Spleen (tissue), 11 donors: ENCODE results near the gene TMEM208. TPM values are rescaled to one million over a fixed set of nuclear protein-coding genes. Genes with fewer than 3 reads are reported as not detected.
A peak's percentile ranks its signal among the peaks of the same experiment; 100 is the strongest.

ENCODE experiments used
- DNase-seq: peaks from one replicate; pipeline ENCODE4 v3.0.0-alpha.2; 2020
- H3K27ac ChIP-seq, 8 donors: fragments of 200-600 bp; sonication (generic) in 7 of 8; 1 replicate in 4 of 8; 2 replicates in 4 of 8; pipeline versions ENCODE4 v1.5.0 to v1.8.0; 2016 to 2021; ENCODE audit warnings: inconsistent platforms in 4 of 8, mild to moderate bottlenecking in 4 of 8, moderate library complexity in 1 of 8
- H3K27me3 ChIP-seq, 7 donors: fragments of 200-600 bp; sonication (generic) in 6 of 7; replicated peaks in 1 of 7; 1 replicate in 4 of 7; 2 replicates in 3 of 7; pipeline versions ENCODE4 v1.5.0 to v1.8.0; 2016 to 2021; ENCODE audit warnings: inconsistent platforms in 3 of 7, mild to moderate bottlenecking in 1 of 7
- H3K36me3 ChIP-seq, 6 donors: fragments of 200-600 bp; sonication (generic) in 5 of 6; 1 replicate in 4 of 6; 2 replicates in 2 of 6; pipeline versions ENCODE4 v1.5.0 to v1.8.0; 2016 to 2021; ENCODE audit warnings: inconsistent platforms in 2 of 6
- H3K4me1 ChIP-seq, 6 donors: fragments of 200-600 bp; sonication (generic) in 5 of 6; 1 replicate in 3 of 6; 2 replicates in 3 of 6; pipeline versions ENCODE4 v1.5.0 to v1.8.0; 2016 to 2021; ENCODE audit warnings: inconsistent platforms in 3 of 6
- H3K4me3 ChIP-seq, 8 donors: fragments of 200-600 bp; sonication (generic) in 7 of 8; 1 replicate in 4 of 8; 2 replicates in 4 of 8; pipeline versions ENCODE4 v1.5.0 to v1.8.0; 2016 to 2021; ENCODE audit warnings: inconsistent platforms in 4 of 8, mild to moderate bottlenecking in 4 of 8, moderate library complexity in 2 of 8
- H3K9me3 ChIP-seq, 8 donors: fragments of 200-600 bp; sonication (generic) in 7 of 8; 1 replicate in 4 of 8; 2 replicates in 4 of 8; pipeline versions ENCODE4 v1.5.0 to v1.8.0; 2016 to 2021; ENCODE audit warnings: inconsistent platforms in 4 of 8
- CTCF ChIP-seq, 11 experiments: fragments of 200-600 bp in 7 of 11; fragments of 450-650 bp in 4 of 11; sonication (generic) in 4 of 11; IDR thresholded peaks in 8 of 11; conservative IDR thresholded peaks in 3 of 11; 1 replicate in 7 of 11; 2 replicates in 4 of 11; pipeline versions ENCODE4 v1.4.0 to v1.8.0; 2016 to 2021; ENCODE audit warnings: antibody characterized with exemption in 11 of 11, inconsistent platforms in 4 of 11, mild to moderate bottlenecking in 1 of 11
- POLR2A ChIP-seq, 3 donors: fragments of 450-650 bp; IDR thresholded peaks; one replicate each; pipeline ENCODE4 v1.5.1; 2017; ENCODE audit warnings: antibody characterized with exemption in 3 of 3, mild to moderate bottlenecking in 1 of 3
- POLR2AphosphoS5 ChIP-seq, 3 donors: sonication (generic); formaldehyde crosslinking; IDR thresholded peaks; one replicate each; pipeline ENCODE4 v1.5.1; 2017; ENCODE audit warnings: antibody characterized with exemption in 3 of 3
- WGBS, 5 donors: extraction: QIAGEN DNeasy Blood & Tissue Kit in 3 of 5; methylation state at CpG; one replicate each; pipeline versions ENCODE4 v1.1.5 to v1.1.7; 2013 to 2018; 5-methylcytosine and 5-hydroxymethylcytosine counted together
- intact Hi-C: fragments of 100-400 bp; cut with DNase I; formaldehyde crosslinking; loops from one replicate; pipeline ENCODE4 v1.15.0; 2023; ENCODE audit warnings: low total_unique reads
- polyA plus RNA-seq, 3 donors: library from polyadenylated mRNA; stranded (reverse); fragments of 200-250 nt; gene quantifications; one replicate each; pipeline ENCODE4 v1.2.1, GENCODE V29; 2013
- total RNA-seq, 7 donors: library from RNA; depleted of rRNA in 3 of 7; stranded (reverse); fragments of >200 nt in 3 of 7; fragmentation: NEBNext Ultra II Directional in 4 of 7; extraction: Animal tissue kit (Norgen Biotek cat#: 25700) in 4 of 7; gene quantifications; one replicate each; pipeline versions ENCODE4 v1.1.0 to v1.2.1, GENCODE V29; 2016 to 2021
- donor health status: healthy with polysubstance abuse.
- donor health status: DM: no; HTN: no; CAD: no; lungs with moderate emphysema.
- donor health status: DM: no; HTN: no; CAD: no.
- donor health status: Bipolar disorder and iron deficiency.
- donor health status: healthy.
- donor health status: DM: no; HTN: no; CAD: no.
- donor health status: DM: yes; HTN: yes; CAD: no.

TMEM208 gene
- total and polyA plus RNA-seq, 10 donors, result 28.1 to 68.7 (median 35.8) TPM

DNA sequence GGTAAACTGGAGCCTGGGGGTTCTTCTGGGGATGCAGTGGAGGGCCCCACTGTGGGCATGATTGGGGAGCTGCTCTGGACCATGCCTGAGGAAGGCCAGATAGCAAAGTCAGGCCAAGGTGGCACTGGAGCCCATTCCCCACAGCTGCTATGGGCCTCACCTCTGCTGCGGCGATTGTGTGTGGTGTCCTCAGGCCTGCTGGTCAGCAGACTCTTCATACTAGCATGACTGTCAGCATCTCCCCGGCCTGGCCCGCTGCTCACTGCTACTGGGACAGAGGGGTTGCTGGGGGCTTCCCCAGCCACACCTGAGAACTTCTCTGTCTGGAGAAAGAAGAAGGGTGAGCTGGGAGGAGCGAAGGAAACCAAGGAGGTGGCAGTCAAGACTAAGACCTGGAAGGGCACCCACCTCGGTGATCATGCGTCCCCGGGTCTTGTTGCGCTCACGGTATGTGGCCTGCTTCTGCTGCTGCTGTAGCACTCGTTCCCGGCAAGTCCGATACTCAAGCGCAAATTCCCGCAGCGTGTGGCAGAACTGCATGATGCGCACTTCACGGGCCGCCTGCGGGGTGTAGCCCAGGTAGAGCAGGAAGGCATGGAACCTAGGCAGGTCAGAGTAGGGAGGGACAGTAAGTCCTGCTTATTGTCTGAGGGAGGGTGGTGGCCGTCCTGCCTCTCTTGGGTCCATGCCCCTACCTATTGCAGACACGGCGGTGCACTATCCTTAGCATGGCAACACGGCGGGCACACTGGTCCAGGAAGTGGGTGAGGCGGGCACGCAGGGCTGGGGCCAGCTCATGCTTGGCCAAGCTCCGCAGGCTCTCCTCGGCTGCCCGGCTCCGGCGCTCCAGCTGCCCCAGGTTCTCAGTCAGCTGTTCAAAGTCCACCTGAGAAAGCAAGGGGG, 3.2 kb downstream of the TMEM208 start:
- peaks cover 12 to 41% (median 27%) of the 10 kb centered on the region in 6 donors for H3K4me1 ChIP-seq
- H3K27ac ChIP-seq, result no peak overlapping the region
- H3K9me3 ChIP-seq, result no peaks in the 10 kb centered on the region
- no peak for DNase-seq
- no peaks in the 10 kb centered on the region for H3K27me3 ChIP-seq
- intact Hi-C loops, result no loop called here
- TF ChIP-seq CTCF (IDR thresholded peaks at IDR 0.05 in 8 of 11, conservative IDR thresholded peaks at IDR 0.05 in 3 of 11) (no peak), POLR2A (IDR thresholded peaks at IDR 0.05) (no peak), POLR2AphosphoS5 (IDR thresholded peaks at IDR 0.05) (peak in 2 of 3 donors; percentile 47 to 75)
- no peak overlapping the region for H3K4me3 ChIP-seq
- WGBS, 5 donors, result 90 to 94% (median 92%) methylated on average over 20 to 32 of the region's 32 CpGs
- peaks cover 5 to 73% (median 68%) of the 10 kb centered on the region in 6 donors for H3K36me3 ChIP-seq

DNA sequence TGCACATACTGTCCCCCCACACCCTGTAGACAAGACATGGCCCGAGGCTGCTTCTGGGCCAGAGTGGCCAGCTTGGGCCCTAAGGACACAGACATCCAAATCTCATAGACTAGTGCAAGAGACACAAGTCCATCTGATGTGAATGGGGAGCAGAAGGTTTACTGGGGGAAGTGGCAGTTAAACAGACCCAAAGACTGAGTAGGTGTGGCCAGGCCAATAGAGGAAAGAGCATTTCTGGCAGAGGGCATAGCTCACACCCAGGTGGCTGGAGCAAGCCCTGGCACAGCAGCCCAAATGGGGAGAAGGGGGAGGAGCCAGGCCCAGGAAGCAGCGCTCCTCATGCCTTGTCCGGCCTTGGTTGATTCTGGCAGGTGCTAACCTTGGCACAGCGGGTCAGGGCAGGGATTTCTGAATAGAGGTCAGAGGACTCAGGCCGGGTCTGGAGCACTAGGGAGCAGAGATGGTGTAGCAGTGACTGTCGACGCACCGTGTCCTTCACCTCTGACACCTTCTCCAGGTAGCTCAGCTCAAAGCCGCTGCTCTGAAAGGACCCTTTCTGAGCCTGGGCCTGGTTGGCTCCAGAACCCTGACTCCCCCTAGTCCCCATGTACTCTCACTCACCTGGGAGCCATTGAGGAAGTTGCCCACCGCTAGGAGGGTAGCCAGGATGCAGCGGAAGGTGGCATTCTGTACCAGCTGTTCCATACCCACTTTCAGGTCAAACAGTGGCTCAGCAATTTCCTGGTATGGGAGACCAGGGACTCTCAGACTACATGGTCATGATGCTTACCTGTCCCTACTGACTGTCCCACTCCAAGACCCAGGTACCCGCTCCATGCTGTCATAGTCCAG, 4.1 kb downstream of the TMEM208 start:
- Histone ChIP-seq H3K9me3 (no peaks in the 10 kb centered on the region), H3K4me1 (peaks cover 12 to 38% (median 22%) of the 10 kb centered on the region in 6 donors), H3K4me3 (no peak overlapping the region), H3K27me3 (no peaks in the 10 kb centered on the region), H3K27ac (peak overlapping the region in 1 of 8 donors; percentile 22), H3K36me3 (peaks cover 5 to 81% (median 77%) of the 10 kb centered on the region in 6 donors)
- DNase-seq, result peak; percentile 66
- intact Hi-C loops, result no loop called here
- 82 to 89% (median 87%) methylated on average over 8 to 12 of the region's 12 CpGs for WGBS, 5 donors
- TF ChIP-seq POLR2A (IDR thresholded peaks at IDR 0.05) (no peak), CTCF (IDR thresholded peaks at IDR 0.05 in 8 of 11, conservative IDR thresholded peaks at IDR 0.05 in 3 of 11) (no peak), POLR2AphosphoS5 (IDR thresholded peaks at IDR 0.05) (no peak)

DNA sequence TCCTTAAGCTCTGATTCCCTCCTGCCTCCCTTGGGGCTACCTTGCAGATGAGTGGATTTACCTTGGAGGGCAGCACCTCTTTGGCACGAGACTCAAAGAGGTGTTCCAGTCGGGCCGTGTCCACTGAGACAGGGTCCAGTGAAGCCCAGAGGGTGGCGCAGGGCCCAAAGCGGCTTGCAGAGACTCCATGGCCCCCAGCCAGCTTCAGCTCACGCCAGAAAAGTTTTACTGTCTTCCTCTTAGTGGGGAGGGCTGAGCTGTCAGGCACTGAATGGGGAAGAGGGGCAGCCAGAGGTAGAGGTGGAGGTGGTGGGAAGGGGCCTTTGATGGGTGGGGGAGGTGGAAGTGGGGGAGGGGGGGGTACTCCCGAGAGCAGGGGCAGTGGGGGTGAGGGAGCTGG, 6.7 kb downstream of the TMEM208 start:
- H3K4me1 ChIP-seq, result peaks cover 0 to 39% (median 9%) of the 10 kb centered on the region in 6 donors
- peaks cover 7 to 100% (median 96%) of the 10 kb centered on the region in 6 donors for H3K36me3 ChIP-seq
- TF ChIP-seq POLR2AphosphoS5 (IDR thresholded peaks at IDR 0.05) (peak in 1 of 3 donors; percentile 30), CTCF (IDR thresholded peaks at IDR 0.05 in 8 of 11, conservative IDR thresholded peaks at IDR 0.05 in 3 of 11) (no peak)
- H3K4me3 ChIP-seq, result no peak overlapping the region
- H3K27me3 ChIP-seq, result no peaks in the 10 kb centered on the region
- H3K9me3 ChIP-seq, result no peaks in the 10 kb centered on the region
- intact Hi-C loops, result no loop called here
- H3K27ac ChIP-seq, result no peak overlapping the region
- WGBS, 5 donors, result 75 to 95% (median 84%) methylated on average over 7 of the region's 7 CpGs
- DNase-seq, result peak; percentile 51
